SK-N-SH (cell line): ENCODE data around the gene VSTM1.

Experiments used
- ELF1 ChIP-seq: IDR thresholded peaks from 2 replicates; pipeline ENCODE4 v1.4.0; 2012
- EP300 ChIP-seq, 2 experiments: IDR thresholded peaks; 2 replicates each; pipeline versions ENCODE4 v1.4.0 to v1.6.1; 2012; ENCODE audit warnings: borderline replicate concordance in 1 of 2, low read depth in 1 of 2, low read length in 1 of 2
- JUND ChIP-seq: IDR thresholded peaks from 2 replicates; pipeline ENCODE4 v1.4.0; 2012
- POLR2AphosphoS5 ChIP-seq: IDR thresholded peaks from 2 replicates; pipeline ENCODE4 v1.6.1; 2012; ENCODE audit warnings: low read depth, low read length
- RAD21 ChIP-seq: IDR thresholded peaks from 2 replicates; pipeline ENCODE4 v1.6.1; 2012; ENCODE audit warnings: mild to moderate bottlenecking, low read length
- SMC3 ChIP-seq: IDR thresholded peaks from 2 replicates; pipeline ENCODE4 v1.6.1; 2012; ENCODE audit warnings: low read depth, low read length, improper control_type of control experiment
- TEAD4 ChIP-seq: IDR thresholded peaks from 2 replicates; pipeline ENCODE4 v1.4.0; 2012; ENCODE audit warnings: mild to moderate bottlenecking, borderline replicate concordance; ENCODE audit not compliant: insufficient read depth
- YY1 ChIP-seq: IDR thresholded peaks from 2 replicates; pipeline ENCODE4 v1.4.0; 2012; ENCODE audit warnings: low read depth, mild to moderate bottlenecking
- TF ChIP-seq, protein P1 (sequence below): fragments of 200-600 bp; sonication (generic); IDR thresholded peaks from 2 replicates; pipeline ENCODE4 v1.6.1; 2017; ENCODE audit warnings: antibody characterized with exemption, mild to moderate bottlenecking, moderate library complexity
- TF ChIP-seq, protein P2 (sequence below): IDR thresholded peaks from 2 replicates; pipeline ENCODE4 v1.4.0; 2012; ENCODE audit warnings: low read depth

DNA sequence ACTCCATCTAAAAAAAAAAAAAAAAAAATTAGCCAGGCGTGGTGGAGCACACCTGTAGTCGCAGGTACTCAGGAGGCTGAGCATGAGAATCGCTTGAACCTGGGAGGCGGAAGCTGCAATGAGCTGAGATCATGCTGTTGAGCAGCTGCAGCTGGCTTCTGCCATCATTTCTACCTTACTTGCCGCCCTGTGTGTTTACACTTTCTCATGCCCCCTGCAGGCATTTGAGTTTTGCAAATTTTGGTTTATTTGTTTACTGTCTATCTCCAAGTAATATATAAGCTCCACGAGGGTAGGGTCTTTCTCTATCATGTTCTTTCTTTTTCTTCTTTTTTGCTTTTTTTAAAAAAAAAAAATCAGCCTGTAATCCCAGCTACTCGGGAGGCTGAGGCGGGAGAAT lies 54.3 kb downstream of the VSTM1 start:
- no peak for TF ChIP-seq YY1
- no peak for TF ChIP-seq EP300 (IDR thresholded peaks at IDR 0.05; ENCODE audit: borderline replicate concordance in 1 of 2, low read depth in 1 of 2, low read length in 1 of 2)
- TF ChIP-seq POLR2AphosphoS5, result no peak
- TF ChIP-seq, protein P1, sequence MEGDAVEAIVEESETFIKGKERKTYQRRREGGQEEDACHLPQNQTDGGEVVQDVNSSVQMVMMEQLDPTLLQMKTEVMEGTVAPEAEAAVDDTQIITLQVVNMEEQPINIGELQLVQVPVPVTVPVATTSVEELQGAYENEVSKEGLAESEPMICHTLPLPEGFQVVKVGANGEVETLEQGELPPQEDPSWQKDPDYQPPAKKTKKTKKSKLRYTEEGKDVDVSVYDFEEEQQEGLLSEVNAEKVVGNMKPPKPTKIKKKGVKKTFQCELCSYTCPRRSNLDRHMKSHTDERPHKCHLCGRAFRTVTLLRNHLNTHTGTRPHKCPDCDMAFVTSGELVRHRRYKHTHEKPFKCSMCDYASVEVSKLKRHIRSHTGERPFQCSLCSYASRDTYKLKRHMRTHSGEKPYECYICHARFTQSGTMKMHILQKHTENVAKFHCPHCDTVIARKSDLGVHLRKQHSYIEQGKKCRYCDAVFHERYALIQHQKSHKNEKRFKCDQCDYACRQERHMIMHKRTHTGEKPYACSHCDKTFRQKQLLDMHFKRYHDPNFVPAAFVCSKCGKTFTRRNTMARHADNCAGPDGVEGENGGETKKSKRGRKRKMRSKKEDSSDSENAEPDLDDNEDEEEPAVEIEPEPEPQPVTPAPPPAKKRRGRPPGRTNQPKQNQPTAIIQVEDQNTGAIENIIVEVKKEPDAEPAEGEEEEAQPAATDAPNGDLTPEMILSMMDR, result peak; percentile 12; the same call in 1 of the 2 replicates
- TF ChIP-seq JUND, result no peak
- TF ChIP-seq RAD21, result no peak
- TF ChIP-seq ELF1, result no peak
- TF ChIP-seq, protein P2, sequence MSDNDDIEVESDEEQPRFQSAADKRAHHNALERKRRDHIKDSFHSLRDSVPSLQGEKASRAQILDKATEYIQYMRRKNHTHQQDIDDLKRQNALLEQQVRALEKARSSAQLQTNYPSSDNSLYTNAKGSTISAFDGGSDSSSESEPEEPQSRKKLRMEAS, result no peak
- no peak for TF ChIP-seq TEAD4
- TF ChIP-seq SMC3, result no peak
